Activated B cell treated with CpG ODN at 0.5 μM for 24 hours (primary cell): Measurements from ENCODE around the gene OSBPL3. TPM values are rescaled to one million over a fixed set of nuclear protein-coding genes. Genes with fewer than 3 reads are reported as not detected.

Experiments used
- ATAC-seq: fragments of 200-7000 bp; cut with Tn5 transposase; one replicate; pipeline ENCODE4 v1.10.0; 2021; ENCODE audit warnings: low read depth, mild to moderate bottlenecking, moderate library complexity
- CTCF ChIA-PET: fragments of 350-600 bp; sonication (Branson Sonifier 250); formaldehyde crosslinking; loops from one replicate; lab custom pipeline; 2021; ENCODE audit warnings: antibody characterized with exemption; lab: Charles Lee
- POLR2A ChIA-PET: fragments of 350-600 bp; sonication (Branson Sonifier 250); formaldehyde crosslinking; loops from one replicate; lab custom pipeline; 2021; ENCODE audit warnings: antibody characterized with exemption; lab: Charles Lee
- DNase-seq: peaks from one replicate; pipeline ENCODE4 v3.0.0; 2022
- H3K27ac Mint-ChIP-seq: one replicate; pipeline ENCODE4 v1.8.0; 2020; ENCODE audit warnings: mixed read lengths
- H3K27me3 Mint-ChIP-seq: one replicate; pipeline ENCODE4 v1.8.0; 2021; ENCODE audit warnings: mixed read lengths
- H3K36me3 Mint-ChIP-seq: one replicate; pipeline ENCODE4 v1.8.0; 2021; ENCODE audit warnings: low read depth, mixed read lengths
- H3K4me1 Mint-ChIP-seq: one replicate; pipeline ENCODE4 v1.8.0; 2021; ENCODE audit warnings: mixed read lengths
- H3K4me3 Mint-ChIP-seq: one replicate; pipeline ENCODE4 v1.8.0; 2020; ENCODE audit warnings: mild to moderate bottlenecking, mixed read lengths
- H3K9me3 Mint-ChIP-seq: one replicate; pipeline ENCODE4 v1.8.0; 2020; ENCODE audit warnings: mixed read lengths
- intact Hi-C: fragments of 100-400 bp; cut with micrococcal nuclease; formaldehyde crosslinking; loops from one replicate; pipeline ENCODE4 v1.15.1; 2024
- total RNA-seq: library from RNA; stranded (reverse); gene quantifications from 2 replicates; pipeline ENCODE4 v1.2.3, GENCODE V29; 2022
- TF ChIP-seq, protein P1 (sequence below): fragments of 200-600 bp; IDR thresholded peaks from one replicate; pipeline ENCODE4 v1.8.0; 2022; ENCODE audit warnings: antibody characterized with exemption, mild to moderate bottlenecking

Gene OSBPL3
- total RNA-seq, 1 donor from 2014 or later = 33.3 TPM

DNA sequence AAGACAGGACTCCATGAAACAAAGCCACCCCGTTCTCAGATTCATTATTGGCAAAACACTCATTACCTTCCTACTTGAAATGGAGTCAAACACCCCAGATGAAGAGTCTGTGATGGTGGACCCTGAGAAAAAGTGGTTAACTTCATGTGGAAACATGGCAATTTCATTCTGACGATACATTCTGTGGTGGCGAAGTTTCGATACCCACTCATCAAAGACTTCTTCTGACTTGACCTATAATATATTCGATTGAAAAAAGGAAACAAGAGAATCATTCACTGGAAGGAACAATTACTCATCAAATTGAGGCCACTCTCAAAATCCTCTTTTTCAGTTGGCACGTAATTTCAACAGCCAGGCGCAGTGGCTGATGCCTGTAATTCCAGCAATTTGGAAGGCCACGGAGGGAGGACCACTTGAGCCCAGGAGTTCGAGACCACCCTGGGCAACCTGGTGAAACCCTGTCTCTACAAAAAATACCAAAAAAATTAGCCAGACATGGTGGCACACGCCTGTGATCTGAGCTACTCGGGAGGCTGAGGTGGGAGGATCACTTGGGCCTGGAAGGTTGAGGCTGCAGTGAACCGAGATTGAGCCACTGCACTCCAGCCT, 113.9 kb downstream of the OSBPL3 start:
- POLR2A ChIA-PET = no interaction called here
- CTCF ChIA-PET = no interaction called here
- ATAC-seq = no peak
- Mint-ChIP-seq H3K4me3 (no peak overlapping the region), H3K27ac (no peak overlapping the region), H3K36me3 (peaks cover 68% of the 10 kb centered on the region), H3K9me3 (no peaks in the 10 kb centered on the region), H3K27me3 (no peaks in the 10 kb centered on the region), H3K4me1 (peaks cover 4% of the 10 kb centered on the region)
- DNase-seq = no peak
- TF ChIP-seq, protein P1, sequence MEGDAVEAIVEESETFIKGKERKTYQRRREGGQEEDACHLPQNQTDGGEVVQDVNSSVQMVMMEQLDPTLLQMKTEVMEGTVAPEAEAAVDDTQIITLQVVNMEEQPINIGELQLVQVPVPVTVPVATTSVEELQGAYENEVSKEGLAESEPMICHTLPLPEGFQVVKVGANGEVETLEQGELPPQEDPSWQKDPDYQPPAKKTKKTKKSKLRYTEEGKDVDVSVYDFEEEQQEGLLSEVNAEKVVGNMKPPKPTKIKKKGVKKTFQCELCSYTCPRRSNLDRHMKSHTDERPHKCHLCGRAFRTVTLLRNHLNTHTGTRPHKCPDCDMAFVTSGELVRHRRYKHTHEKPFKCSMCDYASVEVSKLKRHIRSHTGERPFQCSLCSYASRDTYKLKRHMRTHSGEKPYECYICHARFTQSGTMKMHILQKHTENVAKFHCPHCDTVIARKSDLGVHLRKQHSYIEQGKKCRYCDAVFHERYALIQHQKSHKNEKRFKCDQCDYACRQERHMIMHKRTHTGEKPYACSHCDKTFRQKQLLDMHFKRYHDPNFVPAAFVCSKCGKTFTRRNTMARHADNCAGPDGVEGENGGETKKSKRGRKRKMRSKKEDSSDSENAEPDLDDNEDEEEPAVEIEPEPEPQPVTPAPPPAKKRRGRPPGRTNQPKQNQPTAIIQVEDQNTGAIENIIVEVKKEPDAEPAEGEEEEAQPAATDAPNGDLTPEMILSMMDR = no peak
- intact Hi-C loops = no loop called here

DNA sequence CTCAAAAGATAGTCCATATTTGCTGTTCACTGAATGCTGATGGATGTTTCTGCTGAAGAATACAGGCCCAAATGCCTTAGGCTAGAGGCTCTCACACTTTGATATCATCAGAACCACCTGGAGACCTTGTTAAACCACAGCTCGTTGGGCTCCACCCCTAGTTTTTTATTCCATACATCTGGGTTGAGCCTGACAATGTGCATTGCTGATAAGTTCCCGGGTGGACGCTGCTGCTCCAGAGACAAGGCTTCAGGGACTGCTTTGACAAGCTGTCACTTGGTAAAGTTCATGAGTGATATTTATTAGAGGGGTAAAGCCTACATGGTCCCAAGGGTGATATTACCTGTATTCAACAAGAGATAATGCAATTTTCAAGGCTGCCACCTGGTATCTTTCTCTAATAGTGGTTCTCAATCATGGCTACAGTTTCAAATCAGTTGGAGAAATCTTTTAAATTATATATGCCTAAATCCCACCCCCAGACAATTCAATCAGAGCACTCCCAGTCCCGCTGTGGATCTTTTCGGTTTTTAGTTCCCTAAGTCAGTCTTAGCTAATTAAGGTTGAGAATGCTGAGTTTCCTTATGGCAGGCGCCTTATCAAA, 115.7 kb downstream of the OSBPL3 start:
- CTCF ChIA-PET = no interaction called here
- no peaks in the 10 kb centered on the region for H3K27me3 Mint-ChIP-seq
- no peaks in the 10 kb centered on the region for H3K4me1 Mint-ChIP-seq
- H3K27ac Mint-ChIP-seq = no peak overlapping the region
- no peaks in the 10 kb centered on the region for H3K9me3 Mint-ChIP-seq
- TF ChIP-seq, protein P1 = no peak
- intact Hi-C loops = no loop called here
- POLR2A ChIA-PET = no interaction called here
- no peak for DNase-seq
- no peak overlapping the region for H3K4me3 Mint-ChIP-seq
- ATAC-seq = no peak
- H3K36me3 Mint-ChIP-seq = peaks cover 59% of the 10 kb centered on the region

DNA sequence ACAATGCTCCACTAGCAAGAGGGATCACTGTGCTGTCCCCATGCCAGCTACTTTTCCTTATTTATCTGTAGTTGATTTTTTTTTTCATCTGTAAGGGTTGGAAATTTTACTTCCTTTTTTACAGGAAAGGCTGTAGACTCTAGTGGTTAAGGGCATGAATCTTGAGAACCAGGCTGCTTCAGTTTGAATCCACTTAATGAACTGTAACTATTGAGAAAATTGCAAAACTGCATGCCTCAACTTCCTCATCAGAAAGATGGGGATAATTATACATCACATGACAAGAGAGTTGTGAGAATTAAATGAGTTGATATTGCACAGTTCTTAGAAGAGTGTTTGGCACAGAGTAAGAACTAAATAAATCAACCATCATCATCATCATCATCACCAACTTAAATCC, 116.4 kb downstream of the OSBPL3 start:
- TF ChIP-seq, protein P1 = no peak
- ChIA-PET POLR2A (no interaction called here), CTCF (interaction anchor here (0.6 kb wide), 1 partner anchor 9 kb away, joined by 3 read pairs; no protein-coding TSS in a partner anchor)
- DNase-seq (no peak), ATAC-seq (no peak)
- Mint-ChIP-seq H3K36me3 (peaks cover 56% of the 10 kb centered on the region), H3K27me3 (no peaks in the 10 kb centered on the region), H3K4me1 (no peaks in the 10 kb centered on the region), H3K27ac (no peak overlapping the region), H3K4me3 (no peak overlapping the region), H3K9me3 (no peaks in the 10 kb centered on the region)
- intact Hi-C loops = no loop called here

DNA sequence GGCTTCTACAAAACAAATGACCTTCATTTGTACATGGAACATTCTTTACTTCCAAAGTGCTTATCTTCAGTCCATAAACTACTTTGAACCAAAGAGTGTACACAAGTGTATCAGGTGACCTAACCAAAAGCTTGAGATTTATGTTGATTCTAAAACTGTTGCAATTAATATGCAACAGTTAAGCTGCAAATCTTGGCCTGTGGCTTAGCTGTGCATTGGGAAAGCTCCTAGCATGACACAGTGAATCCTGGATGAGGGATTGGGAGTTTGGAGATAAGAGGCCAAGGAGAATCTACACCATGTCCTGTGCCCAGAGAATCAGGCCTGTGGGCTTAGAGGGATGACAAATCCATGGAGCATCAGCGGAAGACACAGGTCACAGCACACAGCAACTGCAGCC, 117.5 kb downstream of the OSBPL3 start:
- intact Hi-C loops = no loop called here
- DNase-seq = no peak
- ATAC-seq = no peak
- TF ChIP-seq, protein P1 = no peak
- H3K4me1 Mint-ChIP-seq = no peaks in the 10 kb centered on the region
- CTCF ChIA-PET = no interaction called here
- peaks cover 49% of the 10 kb centered on the region for H3K36me3 Mint-ChIP-seq
- no peak overlapping the region for H3K27ac Mint-ChIP-seq
- H3K9me3 Mint-ChIP-seq = no peaks in the 10 kb centered on the region
- POLR2A ChIA-PET = no interaction called here
- H3K27me3 Mint-ChIP-seq = no peaks in the 10 kb centered on the region
- no peak overlapping the region for H3K4me3 Mint-ChIP-seq

DNA sequence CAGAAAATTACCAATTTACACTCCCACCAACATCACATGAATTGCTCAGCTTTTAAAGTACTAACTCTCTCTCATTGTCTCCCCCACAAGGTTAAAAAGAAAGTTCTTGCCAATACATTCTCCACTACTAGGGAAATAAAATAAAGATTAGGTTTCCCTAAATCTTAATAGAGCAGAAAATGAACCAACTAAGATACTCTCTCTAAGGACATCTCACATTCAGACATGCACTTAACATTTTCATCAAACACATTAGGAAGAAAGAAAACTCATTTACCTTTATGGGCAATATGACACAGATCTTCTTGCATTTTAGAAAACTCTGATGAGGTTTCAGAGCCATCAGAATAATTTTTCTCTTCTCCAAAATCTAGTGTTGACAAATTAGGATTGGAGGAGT, 118.6 kb downstream of the OSBPL3 start:
- TF ChIP-seq, protein P1 = no peak
- CTCF ChIA-PET = no interaction called here
- no peaks in the 10 kb centered on the region for H3K4me1 Mint-ChIP-seq
- peaks cover 46% of the 10 kb centered on the region for H3K36me3 Mint-ChIP-seq
- H3K9me3 Mint-ChIP-seq = no peaks in the 10 kb centered on the region
- ATAC-seq (no peak), DNase-seq (no peak)
- intact Hi-C loops = no loop called here
- no peaks in the 10 kb centered on the region for H3K27me3 Mint-ChIP-seq
- H3K4me3 Mint-ChIP-seq = no peak overlapping the region
- H3K27ac Mint-ChIP-seq = no peak overlapping the region
- POLR2A ChIA-PET = no interaction called here
